PFSK-1 (cell line): ENCODE results near the gene JPH2.

ENCODE experiments used
- FOXP2 ChIP-seq: optimal IDR thresholded peaks from 2 replicates; pipeline ENCODE3; 2011; ENCODE audit warnings: borderline replicate concordance, control low read depth, inconsistent platforms; ENCODE audit not compliant: insufficient read depth; ENCODE audit errors: extremely low read length, extremely low read depth
- POLR2AphosphoS5 ChIP-seq: IDR thresholded peaks from 2 replicates; pipeline ENCODE4 v1.6.1; 2012; ENCODE audit warnings: low read depth, mild to moderate bottlenecking, control low read depth, low read length, moderate library complexity
- REST ChIP-seq, 2 experiments: IDR thresholded peaks; 2 replicates each; pipeline versions ENCODE4 v1.6.1 to v1.8.0; 2011 to 2012; ENCODE audit warnings: low read depth in 2 of 2, low read length in 2 of 2, control low read depth in 1 of 2, inconsistent platforms in 1 of 2, mild to moderate bottlenecking in 1 of 2, moderate library complexity in 1 of 2; ENCODE audit not compliant: insufficient read depth in 1 of 2
- SIN3A ChIP-seq: IDR thresholded peaks from 2 replicates; pipeline ENCODE4 v1.6.1; 2012; ENCODE audit warnings: mild to moderate bottlenecking, low read length, moderate library complexity, borderline replicate concordance; ENCODE audit not compliant: insufficient read depth
- TAF1 ChIP-seq: IDR thresholded peaks from 2 replicates; pipeline ENCODE4 v1.6.1; 2012; ENCODE audit warnings: low read length, control low read depth, borderline replicate concordance; ENCODE audit not compliant: insufficient read depth

Gene JPH2

GRCh38 chr20:44166008-44166407 is 21.0 kb downstream of the JPH2 start:
- TF ChIP-seq TAF1 (no peak), FOXP2 (no peak), POLR2AphosphoS5 (no peak)

GRCh38 chr20:44160133-44160532 is 26.9 kb downstream of the JPH2 start:
- TF ChIP-seq SIN3A (no peak), REST (IDR thresholded peaks at IDR 0.05; ENCODE audit: insufficient read depth in 1 of 2, low read depth in 2 of 2, low read length in 2 of 2) (no peak), POLR2AphosphoS5 (no peak), TAF1 (no peak), FOXP2 (no peak)

GRCh38 chr20:44159711-44160110 is 27.3 kb downstream of the JPH2 start:
- TF ChIP-seq SIN3A = no peak
- TF ChIP-seq POLR2AphosphoS5 = no peak
- no peak for TF ChIP-seq REST (IDR thresholded peaks at IDR 0.05; ENCODE audit: insufficient read depth in 1 of 2, low read depth in 2 of 2, low read length in 2 of 2)
- TF ChIP-seq TAF1 = no peak
- TF ChIP-seq FOXP2 = no peak

GRCh38 chr20:44159125-44159524 is 27.9 kb downstream of the JPH2 start:
- TF ChIP-seq POLR2AphosphoS5 = no peak
- TF ChIP-seq SIN3A = no peak
- TF ChIP-seq FOXP2 = no peak
- no peak for TF ChIP-seq TAF1
- no peak for TF ChIP-seq REST (IDR thresholded peaks at IDR 0.05; ENCODE audit: insufficient read depth in 1 of 2, low read depth in 2 of 2, low read length in 2 of 2)

GRCh38 chr20:44157061-44157460 is 29.9 kb downstream of the JPH2 start:
- no peak for TF ChIP-seq REST (IDR thresholded peaks at IDR 0.05; ENCODE audit: insufficient read depth in 1 of 2, low read depth in 2 of 2, low read length in 2 of 2)
- no peak for TF ChIP-seq FOXP2
- TF ChIP-seq TAF1 = no peak
- no peak for TF ChIP-seq POLR2AphosphoS5
- no peak for TF ChIP-seq SIN3A

- TF ChIP-seq TAF1 = no peak
- TF ChIP-seq REST (IDR thresholded peaks at IDR 0.05; ENCODE audit: insufficient read depth in 1 of 2, low read depth in 2 of 2, low read length in 2 of 2) = no peak
- TF ChIP-seq POLR2AphosphoS5 = no peak
- TF ChIP-seq SIN3A = no peak
- TF ChIP-seq FOXP2 = no peak
Measured at GRCh38 chr20:44154521-44155001, 32.4 kb downstream of the JPH2 start.
